K562 treated with DMSO at 1 percent for 4 hours (cell line): ENCODE data around the gene SFTPA1. TPM values are rescaled to one million over a fixed set of nuclear protein-coding genes. Genes with fewer than 3 reads are reported as not detected.

ENCODE experiments used
- total RNA-seq: library from RNA; unstranded; fragments of 300-600 nt; gene quantifications from 2 replicates; pipeline ENCODE4 v1.2.3, GENCODE V29; 2022; ENCODE audit not compliant: insufficient read depth

SFTPA1 gene
- total RNA-seq: not detected in 2 replicates

DNA sequence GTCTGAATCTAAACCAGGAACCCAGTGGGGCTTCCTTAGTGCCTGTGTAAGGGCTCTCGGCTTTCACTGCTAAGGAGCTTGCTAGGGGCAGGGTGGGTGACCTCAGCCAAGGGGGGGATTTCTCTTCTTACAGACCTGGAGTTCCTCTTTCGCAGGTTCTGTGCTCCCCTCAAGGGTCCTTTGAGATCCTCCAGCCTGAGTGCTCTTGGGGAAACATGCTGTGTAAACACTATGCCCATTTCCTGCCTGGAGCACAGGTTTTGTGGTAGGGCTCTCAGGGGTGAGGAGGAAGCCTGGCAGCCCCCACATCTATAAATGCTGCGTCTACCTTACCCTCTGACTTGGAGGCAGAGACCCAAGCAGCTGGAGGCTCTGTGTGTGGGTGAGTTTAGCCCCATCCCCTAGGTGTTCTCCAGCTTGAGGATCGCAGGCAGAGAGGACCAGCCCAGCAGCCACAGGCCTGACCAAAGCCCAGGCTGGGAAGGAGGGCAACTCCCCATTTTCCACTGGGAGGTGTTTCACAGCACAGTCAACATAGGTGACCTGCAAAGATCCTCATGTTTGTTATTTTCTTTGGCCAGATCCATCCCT is at the start of gene SFTPA1:
TSS of gene SFTPA1 (plus strand) at position 339 of the 591 bp plus-strand sequence. CDS start 887 bp downstream, outside the sequence.

Other genes starting within 250 kb of the SFTPA1 start
- 19.9 and 20.4 TPM in 2 replicates for gene ZCCHC24, start 165.3 kb upstream of the SFTPA1 start, total RNA-seq
- gene EIF5AL1, start 98.4 kb upstream of the SFTPA1 start, total RNA-seq: not detected in 2 replicates
- 2.0 TPM in 1 of 2 replicates, not detected in the other for gene SFTPA2, start 50.5 kb upstream of the SFTPA1 start, total RNA-seq
- gene NUTM2B, start 92.3 kb downstream of the SFTPA1 start, total RNA-seq: 6.8 and 7.1 TPM in 2 replicates
- 0.23 TPM in 1 of 2 replicates, not detected in the other for gene NUTM2E, start 215.8 kb downstream of the SFTPA1 start, total RNA-seq